Globus pallidus (tissue), 1 donor: Measurements from ENCODE around the gene NCEH1.
A peak's percentile ranks its signal among the peaks of the same experiment; 100 is the strongest.

ENCODE experiments used
- DNase-seq: peaks from one replicate; pipeline ENCODE4 v3.0.0-alpha.2; 2015; ENCODE audit warnings: low spot score

Gene NCEH1

DNA sequence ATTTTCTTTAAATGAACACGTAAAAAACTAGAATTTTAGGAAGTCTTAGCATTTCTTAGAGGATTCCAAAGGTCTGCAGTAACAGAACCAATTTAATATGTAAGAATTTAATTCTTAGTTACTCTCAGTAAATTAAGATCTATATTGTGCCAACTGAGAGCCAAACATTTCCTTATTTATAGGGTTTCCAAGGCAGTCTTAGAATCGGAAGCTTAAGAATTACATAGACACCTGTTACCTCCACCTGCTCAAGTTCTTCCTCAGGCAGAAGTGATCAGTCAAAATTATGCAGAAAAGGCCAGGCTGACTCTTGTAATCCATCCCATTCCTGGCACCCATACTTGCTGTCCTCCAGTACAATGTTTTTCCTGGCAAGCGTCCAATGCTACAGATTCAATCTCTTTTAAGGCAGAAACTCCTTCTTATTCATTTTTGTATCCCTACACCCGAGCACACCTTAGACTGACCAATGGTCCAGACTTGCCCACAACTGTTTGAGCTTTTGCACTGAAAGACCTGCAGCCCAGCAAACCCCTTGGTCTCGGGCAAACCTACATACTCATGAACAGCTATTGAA lies 64.3 kb downstream of the NCEH1 start:
- no peak for DNase-seq

DNA sequence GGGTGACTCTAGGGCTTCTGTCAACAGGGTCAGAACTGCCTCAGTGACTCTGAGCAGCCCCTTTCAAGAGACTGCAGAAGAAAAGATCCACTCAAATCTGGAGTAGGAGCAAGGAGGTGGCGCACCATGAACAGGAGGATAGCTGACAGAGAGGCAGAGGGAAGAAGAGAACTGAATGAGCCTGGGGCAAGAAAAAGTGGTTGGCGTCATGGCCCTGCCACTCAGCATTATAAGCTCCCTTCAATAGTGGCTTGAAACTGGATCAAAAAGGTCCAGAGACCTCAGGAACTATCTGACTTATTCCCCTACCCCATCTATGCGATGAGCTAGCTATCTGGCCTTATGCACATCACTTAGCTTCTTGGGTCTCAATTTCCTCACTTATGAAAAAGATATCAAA lies 66.6 kb downstream of the NCEH1 start:
- no peak for DNase-seq

DNA sequence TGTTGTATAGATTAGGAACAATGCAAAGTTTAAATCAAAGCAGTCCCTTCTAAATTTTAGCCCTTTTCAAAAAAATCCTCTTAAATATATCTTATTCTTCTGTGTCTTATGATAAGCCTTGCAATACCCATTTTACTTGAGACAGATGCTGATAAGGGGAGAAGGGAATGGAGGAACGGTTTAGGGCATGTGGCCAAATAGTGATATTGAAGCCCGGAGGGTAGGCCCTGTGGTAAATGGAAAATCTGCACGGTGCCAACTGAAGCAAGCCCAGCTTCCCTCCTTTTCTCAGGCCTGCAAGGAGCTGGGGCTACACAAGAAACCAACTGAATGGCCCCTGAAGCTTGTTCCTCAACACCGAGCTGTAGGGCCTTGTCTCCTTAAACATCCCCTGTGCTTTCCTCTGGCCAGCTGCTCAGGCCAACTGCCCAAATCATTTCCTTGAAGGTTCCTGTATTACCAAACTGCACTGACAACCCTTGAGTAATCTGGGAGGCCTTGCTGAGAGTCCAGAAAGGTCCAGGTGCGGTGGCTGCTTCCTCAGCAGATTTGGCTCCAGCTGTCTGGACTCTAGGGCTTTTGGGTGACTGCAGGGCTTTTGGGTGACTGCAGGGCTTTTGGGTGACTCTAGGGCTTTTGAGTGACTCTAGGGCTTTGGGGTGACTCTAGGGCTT lies 67.2 kb downstream of the NCEH1 start:
- no peak for DNase-seq

DNA sequence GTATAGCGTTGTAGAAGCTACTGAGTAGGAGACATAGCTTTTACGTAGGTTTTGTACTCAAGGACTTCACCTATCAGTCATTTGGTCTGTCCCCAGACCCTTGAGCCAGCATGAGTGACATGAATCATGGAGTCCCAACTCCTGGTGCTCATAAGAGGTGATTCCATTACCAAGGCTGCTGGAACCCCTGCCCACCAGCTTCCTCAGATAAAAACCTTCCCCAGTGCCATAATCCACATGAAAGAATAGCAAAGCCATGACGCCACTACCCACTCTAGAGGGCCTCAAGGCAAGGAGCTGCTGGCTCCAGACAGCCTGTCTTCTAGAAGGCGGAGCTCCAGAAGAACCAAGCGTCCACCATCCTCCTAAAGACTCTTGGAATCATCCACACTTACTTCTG lies 69.6 kb downstream of the NCEH1 start:
- DNase-seq: no peak

DNA sequence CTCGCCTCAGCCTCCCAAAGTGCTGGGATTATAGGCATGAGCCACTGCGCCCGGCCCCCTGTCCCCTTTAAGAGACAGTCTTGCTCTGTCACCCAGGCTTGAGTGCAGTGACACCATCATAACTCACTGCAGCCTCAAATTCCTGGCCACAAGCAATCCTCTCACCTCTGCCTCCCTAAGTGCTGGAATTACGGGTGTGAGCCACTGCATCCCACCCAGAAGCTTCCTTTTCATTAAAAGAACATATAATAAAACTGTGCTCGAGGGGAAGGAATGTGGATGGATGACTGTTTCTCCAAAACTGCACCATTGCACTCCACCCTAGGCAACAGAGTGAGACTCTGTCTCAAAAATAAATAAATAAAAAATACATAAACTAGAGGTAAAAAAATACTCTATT lies 70.1 kb downstream of the NCEH1 start:
- DNase-seq: no peak

DNA sequence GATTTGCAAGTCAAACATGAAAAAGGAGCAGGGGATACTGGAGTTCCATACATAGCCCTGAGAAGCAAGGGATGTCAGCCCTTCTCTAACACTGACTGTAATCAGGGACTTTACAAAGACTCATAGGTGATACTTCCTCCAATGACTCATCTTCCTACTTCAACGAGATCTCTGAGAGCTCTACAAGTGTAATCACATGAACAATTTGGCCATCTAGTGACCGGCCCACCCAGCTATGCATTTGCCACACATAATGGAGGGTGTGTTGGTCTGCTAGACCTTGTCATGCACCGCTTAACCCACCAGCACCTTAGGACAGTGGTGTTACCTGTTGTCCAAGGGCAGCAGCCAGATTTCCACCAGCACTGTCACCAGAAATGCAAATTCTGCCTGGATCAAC lies 75.3 kb downstream of the NCEH1 start:
- DNase-seq: no peak

DNA sequence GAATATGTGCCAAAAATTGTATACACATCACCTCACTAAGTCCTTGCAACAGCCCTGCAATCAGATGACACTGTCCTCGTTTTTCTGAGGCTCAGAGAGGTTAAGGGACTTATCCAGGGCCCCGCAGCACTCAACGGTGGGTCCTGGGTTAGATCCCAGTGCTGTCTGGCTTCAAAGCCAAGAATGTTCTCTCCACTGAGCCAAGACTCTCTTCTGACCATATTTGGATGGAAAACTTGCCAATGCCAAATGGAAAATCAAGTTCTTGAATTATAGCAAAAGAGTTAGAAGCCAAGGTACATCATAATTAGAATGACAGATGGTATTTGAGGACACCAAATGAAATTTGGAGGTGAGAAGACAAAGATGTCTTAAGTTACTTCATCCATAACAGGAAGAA lies 75.9 kb downstream of the NCEH1 start:
- no peak for DNase-seq

DNA sequence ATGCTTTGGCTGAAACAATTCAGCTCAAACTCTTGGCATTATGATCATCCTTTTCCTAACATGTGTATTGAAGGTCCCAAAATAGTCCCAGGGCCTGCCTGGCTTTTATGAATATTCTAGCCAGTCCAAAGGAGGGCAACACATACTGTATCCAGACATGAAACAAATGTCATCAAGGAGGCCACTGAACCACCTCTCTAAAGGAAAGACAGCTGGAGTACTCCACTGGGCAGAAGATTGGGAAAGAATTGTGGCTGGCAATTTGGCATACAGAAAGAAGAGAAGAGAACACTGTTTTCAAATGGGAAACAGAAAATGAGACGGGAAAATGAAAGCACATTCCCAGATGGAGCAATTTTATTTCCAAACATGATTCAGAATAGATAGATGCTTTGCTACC lies 80.6 kb downstream of the NCEH1 start:
- DNase-seq: no peak

DNA sequence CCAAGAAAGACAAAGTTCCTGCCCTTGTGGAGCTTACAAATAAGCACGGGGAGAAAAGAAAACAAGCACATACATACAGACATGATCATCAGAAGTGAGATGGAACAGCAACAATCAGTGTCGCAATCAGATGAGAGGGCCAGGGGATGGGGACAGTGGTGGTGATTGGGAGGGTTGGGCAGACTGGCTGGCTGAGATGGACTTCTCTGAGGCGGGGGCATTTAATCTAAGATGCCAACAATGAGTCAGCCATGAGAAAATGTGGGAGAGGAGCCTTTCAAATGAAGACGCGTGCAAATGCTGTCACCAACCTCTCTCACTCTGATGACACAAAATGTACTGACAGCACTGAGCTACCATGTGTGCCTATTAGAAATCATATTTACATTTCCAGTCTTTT lies 81.4 kb downstream of the NCEH1 start:
- DNase-seq: no peak

DNA sequence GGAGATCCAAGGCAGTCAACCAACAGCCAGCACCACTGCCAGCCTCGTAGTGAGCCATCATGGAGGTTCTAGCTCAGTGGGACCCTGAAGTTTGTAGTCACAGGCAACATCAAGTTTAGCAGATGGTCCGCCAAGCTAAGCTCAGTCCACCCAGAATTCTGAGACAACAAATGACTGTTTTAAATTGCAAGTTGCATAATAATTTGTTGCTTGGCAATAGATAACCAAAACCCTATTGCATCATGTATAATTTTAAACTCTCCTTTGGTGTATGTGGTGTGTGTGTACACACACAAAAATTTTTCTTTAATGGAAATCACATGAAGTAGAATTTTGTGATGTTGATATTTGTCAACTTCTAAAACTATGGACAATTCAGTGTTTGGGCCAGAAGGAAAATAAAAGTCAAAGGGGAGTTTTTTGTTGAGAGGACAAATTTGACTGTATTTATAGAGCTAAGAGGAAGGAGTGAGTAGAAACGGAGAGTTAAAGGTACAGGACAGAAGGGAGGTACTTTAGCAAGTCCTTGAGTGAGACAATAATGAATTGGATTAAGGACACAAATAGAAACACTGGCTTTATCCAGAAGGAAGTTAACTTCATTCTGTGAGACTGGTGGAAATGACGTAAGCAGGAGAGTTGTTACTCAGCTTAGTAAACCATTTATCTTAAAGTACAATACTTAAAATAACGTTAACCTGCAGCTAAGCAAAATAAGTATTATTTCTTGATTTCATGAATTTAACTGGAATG lies 83.6 kb downstream of the NCEH1 start:
- no peak for DNase-seq

DNA sequence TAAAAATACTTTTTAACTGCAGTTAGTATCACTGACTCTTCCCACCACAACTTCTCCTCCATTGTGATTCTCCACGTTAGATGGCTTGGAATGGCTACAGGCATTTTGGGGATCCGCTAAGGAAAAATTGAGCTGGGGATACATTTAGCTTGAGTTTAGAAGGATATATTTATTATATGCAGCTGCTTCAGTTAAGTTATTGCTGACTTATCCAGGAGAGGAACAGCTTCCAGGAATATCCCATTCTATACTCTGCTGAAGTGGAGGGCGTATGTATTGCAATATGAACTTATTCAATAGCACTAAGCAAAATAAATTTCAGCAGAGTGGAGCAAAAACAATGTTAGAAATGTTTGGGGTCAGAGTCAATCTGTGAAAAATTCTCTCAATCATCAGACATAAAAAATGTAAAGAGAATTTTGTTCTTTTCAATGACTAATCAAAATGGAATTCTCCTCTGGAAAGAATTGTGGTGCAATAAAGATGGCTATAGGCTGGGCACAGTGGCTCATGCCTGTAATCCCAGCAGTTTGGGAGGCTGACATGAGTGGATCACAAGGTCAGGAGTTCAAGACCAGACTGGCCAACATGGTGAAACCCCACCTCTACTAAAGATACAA lies 84.7 kb downstream of the NCEH1 start:
- no peak for DNase-seq

DNA sequence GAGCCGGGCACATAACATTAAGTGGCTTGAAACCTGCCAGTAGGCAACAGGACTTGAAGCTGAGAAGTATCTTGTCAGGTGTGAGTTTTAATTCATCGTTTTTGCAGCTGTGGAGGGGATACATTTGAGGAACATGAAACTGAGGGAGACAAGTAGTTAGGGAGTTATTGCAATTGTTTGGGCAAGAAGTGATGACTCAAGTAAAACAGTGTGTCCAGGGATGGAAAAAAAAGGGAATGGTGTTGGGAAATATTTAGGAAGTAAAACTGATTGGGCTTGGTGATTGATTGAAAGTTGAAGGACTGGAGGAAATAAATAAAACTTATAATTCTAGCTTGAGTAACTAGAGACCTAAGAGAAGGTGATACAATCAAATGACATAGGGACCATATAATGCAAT lies 85.5 kb downstream of the NCEH1 start:
- DNase-seq: no peak

DNA sequence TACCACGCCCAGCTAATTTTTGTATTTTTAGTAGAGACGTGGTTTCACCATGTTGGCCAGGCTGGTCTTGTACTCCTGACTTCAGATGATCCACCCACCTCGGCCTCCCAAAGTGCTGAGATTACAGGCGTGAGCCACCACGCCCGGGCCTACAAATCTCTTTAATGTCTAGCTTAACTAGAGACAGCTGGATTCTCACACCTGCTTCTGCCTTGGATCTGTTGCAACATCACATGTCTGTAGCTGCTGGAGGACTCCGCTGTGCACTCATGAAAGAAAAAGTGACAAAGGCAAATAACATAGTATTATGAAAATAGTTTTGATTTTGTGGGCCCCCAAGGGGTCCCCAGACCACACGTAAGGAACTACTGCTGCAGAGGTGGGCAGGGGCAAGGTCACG lies 85.9 kb downstream of the NCEH1 start:
- no peak for DNase-seq

DNA sequence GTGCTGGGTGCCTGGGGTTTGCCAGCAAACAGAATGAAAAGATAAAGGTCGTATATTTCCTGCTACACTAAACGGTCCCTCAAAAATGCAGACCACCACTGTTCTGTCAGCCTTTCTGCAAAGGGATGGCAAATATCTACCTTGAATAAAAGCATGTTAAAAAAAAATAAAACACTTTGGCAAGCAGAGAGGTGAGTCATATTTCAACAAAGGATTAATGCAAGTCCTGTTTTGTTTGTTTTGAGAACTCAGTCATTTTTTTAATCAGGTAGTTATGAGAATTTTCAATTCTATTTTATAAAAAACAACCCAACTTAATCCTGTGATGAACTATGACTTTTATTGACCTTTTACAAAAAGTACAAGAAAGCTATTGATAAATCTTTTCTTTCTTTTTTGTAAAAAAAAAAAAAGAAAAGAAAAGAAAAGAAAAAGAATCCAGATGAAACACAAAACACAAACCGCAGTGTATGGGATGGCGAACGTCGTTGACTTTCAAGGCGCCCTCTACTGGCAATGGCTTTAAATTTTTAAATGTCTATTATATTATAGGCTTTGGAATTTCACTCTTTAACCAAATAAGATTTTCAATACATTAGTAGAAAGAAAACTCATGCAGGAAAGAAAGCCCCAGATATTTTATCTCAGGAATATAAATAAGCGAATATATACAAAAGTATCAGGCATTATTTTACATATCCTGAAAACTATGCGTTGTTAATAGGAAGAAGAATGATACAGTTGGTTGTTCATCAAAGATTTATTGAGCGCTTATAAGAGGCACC lies 87.8 kb downstream of the NCEH1 start:
- DNase-seq: peak; percentile 7

DNA sequence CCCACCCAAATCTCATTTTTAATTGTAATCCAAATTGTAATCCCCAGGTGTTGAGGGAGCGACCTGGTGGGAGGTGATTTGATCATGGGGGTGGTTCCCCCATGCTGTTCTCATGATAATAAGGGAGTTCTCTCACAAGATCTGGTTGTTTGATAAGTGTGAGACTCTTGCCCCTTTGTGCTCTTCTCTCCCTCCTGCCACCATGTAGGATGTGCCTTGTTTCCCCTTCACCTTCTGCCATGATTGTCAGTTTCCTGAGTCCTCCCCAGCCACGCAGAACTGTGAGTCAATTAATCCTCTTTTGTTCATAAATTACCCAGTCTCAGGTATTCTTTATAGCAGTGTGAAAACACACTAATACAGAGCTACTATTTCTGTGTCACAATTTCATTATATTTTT lies 88.7 kb downstream of the NCEH1 start:
- DNase-seq: no peak

DNA sequence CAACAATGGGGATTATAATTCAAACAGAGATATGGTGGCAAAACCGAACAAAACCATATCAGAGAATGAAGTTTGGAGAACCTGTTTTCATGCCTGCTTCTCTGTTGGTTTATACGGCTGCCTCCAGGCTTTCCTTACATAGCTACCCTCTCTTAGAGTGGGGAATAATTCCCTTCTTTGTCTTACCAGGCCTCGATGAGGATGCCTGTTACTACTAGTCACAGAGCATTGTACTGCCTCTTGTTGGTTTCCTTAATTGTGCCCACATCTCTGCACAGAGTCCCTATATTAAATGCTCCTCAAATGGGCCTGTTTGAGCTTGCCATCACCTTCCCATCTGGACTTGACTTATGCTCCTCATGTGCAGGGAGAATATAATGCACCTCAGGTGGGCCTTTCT lies 92.9 kb downstream of the NCEH1 start:
- DNase-seq: no peak

DNA sequence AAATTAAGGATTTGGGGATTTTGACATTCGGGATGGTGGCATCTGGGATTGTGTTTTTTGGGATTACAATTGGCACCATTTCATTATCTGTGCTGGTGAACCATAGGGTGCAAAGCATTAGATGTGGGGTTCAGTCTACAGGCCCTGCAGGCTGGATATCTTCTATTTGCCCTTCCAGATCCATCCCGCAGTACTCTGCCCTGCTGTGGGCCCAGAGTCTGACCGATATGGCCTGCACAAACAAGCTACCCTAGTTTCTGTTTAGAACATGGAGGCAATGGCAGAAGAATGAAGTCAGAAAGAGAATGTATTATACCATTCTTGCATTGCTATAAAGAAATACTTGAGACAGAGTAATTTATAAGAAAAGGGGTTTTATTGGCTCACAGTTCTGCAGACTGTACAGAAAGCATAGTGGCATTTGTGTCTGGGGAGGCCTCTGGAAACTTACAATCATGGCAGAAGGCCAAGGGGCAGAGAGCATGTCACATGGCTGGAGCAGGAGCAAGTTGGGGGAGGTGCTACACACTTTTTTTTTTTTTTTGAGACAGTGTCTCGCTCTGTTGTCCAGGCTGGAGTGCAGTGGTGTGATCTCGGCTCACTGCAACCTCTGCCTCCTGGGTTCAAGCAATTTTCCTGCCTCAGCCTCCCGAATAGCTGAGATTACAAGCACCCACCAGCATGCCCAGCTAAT lies 93.7 kb downstream of the NCEH1 start:
- no peak for DNase-seq

DNA sequence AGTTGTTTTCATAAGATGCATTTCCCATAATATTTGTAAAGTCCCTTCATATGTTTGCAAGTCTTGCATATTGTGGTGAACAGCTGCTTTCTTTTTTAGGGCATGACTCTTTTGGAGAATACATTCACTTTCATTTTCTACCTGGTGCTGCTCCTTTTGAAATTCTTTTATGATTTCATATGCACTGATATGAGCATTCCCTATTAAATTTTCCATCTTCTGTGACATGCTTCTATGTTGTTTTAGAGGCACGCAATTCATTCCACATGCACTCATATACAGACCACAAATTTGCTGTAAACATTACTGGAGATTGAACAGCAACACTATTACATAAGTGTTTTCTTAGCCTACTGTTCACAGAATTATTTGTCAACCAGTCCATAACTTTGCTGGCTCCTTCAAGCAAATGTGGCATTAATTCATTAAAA lies 94.8 kb downstream of the NCEH1 start:
- DNase-seq: no peak

DNA sequence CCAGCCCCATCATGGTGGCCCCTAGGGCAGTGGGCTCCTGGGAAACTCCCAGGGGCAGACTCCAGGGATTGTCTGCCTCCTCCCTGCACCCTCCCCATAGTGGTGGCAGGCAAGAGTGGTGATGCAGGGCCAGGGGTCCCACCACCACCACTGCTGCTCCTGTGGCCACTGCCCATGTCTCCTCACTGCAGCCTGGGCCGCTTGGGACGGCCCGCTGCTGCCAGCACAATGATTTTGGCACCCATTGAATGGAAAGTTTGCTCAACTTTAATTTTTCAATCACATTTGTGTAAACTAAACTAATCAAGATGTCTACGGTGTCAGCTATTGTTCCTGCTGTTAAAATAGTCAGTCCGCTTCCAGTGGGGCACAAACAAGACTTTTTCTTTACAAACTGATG lies 95.6 kb downstream of the NCEH1 start:
- DNase-seq: no peak

DNA sequence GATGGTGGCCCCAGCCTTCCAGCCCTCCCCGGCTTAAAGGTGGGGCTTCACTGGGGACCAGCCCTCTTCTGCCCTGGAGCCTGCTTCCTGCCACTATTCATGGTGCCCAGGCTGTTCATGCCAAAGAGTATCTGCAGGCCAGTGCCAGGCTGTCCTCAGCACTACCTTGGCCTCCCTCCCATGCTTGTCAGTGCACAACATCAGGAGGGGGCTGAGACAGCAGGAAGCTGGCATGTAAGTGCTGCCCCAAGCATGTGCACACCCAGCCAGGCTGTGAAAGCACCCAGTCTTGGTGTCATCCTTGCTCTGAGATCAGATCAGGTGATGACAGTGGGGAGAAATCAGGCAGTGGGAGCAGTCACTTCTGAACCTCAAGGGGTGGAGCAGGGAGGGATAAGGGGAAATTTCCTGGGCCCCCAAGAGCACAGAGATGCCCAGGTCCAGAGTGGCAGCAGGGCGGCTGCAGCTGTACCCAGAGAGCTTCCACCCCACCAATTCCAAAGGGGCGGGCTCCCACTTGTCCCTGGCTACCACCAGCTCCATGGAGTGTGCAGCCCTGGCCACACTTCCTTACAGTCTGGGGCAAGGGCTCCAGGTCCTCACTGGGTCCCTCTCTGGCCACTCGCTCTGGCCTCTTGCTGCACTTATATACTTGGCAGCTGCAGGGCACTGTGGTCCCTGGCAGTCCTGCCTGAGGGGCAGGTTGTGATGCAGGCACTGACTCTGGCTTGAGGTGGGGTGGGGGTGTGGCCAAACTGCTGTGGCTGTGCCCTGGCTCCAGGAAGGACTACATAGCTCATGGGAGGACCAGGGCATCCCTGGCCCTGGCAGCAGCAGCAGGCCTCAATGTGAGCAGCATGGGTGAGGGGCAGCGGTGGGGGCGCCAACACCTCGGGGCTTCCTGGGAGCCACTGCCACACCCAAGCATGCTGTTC lies 96.3 kb downstream of the NCEH1 start:
- no peak for DNase-seq

DNA sequence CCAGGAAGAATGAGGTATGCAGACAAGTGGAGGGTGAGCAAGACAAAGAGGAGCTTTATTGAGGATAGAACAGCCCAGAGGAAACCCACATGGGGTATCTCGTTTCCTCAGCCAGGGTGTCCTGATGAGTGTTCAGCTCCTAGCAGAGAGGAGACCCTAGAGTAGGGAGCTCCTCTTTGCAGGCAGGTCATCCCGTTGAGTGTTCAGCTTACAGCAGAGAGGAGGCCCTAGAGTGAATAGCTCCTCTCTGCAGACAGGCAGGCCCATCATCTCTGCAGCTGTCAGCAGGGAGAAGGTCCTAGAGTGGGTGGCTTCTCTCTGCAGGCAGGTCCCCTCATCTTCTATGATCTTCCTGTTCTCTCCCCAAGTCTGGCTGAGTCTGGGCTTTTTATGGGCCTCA lies 97.0 kb downstream of the NCEH1 start:
- DNase-seq: no peak
